NCI-H1436 treated with DMSO at 0.1 percent for 48 hours (cell line): ENCODE data around the gene GARS1.
"Not testable (repeated sequence)": the region's sequence is repeated elsewhere in the genome, so short reads cannot be mapped to it uniquely, and the experiment has no call there.

ENCODE experiments used
- DNase-seq: peaks from one replicate; lab custom pipeline; 2025; lab: John Stamatoyannopoulos, UW

Gene GARS1

GRCh38 chr7:30575910-30576309, 18.8 kb upstream of the GARS1 start:
- no peak for DNase-seq

- DNase-seq, result no peak
Observed at GRCh38 chr7:30583181-30583580, 11.5 kb upstream of the GARS1 start.

DNA sequence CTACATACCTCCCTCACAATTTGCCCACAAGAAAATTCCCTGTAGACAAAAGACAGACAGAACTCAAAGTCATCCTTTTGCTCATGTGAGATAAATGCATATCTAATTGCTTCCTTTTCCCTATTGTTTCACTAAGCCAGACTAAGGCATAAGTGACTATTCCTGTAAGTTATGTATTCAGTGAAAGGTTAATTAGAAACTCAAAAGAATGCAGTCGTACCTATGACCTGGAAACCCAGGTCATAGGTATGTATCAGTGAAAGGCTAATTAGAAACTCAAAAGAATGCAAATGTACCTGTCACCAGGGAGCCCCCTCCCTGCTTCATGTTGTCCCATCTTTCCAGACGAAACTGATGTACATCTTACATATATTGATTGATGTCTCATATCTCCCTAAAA, 10.3 kb upstream of the GARS1 start:
- no peak for DNase-seq

- DNase-seq, result no peak
Observed at GRCh38 chr7:30584965-30585364, 9.7 kb upstream of the GARS1 start.

DNA sequence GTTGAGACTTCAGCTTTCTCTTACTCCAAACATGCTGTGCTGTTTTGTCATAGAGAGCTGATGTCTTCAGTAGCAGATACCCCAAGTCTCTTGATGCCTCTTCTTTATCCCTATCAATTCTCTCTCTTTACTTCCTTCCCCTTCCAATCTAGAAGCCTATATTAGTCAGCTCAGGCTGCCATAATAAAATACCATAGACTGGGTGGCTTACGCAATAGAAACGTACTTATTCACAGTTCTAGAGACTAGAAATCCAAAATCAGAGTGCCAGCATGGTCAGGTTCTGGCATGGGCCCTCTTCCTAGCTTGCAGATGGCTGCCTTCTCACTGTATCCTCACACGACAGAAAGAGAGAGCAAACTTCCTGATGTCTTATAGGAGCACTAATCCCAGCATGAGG, 9.0 kb upstream of the GARS1 start:
- DNase-seq, result no peak

GRCh38 chr7:30587547-30587946, 7.1 kb upstream of the GARS1 start:
- not testable (repeated sequence) for DNase-seq

DNA sequence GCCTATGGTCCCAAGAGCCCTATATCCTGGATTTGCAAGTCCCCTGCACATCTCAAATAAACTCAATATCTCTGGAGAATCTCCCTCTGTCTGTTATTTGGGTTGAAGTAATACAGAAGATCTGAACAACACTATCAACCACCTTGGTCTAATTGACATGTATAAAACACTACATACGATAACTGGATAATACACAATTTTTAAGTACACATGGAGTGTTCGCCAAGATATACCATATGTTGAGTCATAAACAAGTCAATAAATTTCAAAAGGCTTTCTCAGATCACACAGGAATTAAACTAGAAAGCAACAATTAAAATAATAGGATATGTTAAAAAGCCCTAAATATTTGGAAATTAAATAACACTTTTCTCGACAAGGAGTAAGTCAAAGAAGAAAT, 5.6 kb upstream of the GARS1 start:
- DNase-seq, result no peak

- no peak for DNase-seq
Observed at GRCh38 chr7:30594048-30594539, 584 bp upstream of the GARS1 start.

- no peak for DNase-seq
Observed at GRCh38 chr7:30595436-30596013, 847 bp downstream of the GARS1 start.

DNA sequence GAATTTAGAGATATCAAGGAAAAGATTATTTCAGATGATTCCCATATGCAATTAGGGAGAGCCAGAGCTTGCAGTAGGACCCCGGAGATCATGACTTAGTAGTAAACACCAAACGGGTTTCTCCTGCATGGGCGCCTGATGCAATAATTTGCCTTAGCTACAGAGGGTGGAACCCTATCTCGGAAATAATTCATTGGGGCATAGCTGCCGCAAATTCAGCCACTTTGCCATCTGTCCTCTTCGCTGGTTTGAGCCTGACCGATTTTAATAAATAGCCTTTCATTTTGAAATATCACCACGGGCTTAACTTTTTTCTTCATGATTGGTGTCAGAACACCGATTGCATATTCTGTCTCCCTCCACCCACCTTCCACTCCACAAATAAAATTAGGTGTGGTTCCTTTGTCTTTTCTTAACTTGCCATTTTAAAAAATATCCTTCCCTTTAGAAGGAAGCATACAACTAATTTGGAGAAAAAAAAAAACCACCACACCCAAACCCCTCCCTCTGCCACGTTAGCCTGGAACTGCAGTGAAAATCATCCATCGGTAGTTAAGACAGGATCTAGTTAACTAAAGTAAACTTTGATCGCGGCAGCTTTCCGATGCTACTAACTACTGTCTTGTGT, 1.4 kb downstream of the GARS1 start:
- DNase-seq, result no peak

- DNase-seq, result no peak
Observed at GRCh38 chr7:30596721-30597120, 2.0 kb downstream of the GARS1 start.

GRCh38 chr7:30598121-30598876, 3.6 kb downstream of the GARS1 start:
- no peak for DNase-seq

- no peak for DNase-seq
Observed at GRCh38 chr7:30604901-30605300, 10.2 kb downstream of the GARS1 start.

GRCh38 chr7:30605832-30606231, 11.2 kb downstream of the GARS1 start:
- DNase-seq, result no peak

GRCh38 chr7:30612658-30613265, 18.1 kb downstream of the GARS1 start:
- no peak for DNase-seq

DNA sequence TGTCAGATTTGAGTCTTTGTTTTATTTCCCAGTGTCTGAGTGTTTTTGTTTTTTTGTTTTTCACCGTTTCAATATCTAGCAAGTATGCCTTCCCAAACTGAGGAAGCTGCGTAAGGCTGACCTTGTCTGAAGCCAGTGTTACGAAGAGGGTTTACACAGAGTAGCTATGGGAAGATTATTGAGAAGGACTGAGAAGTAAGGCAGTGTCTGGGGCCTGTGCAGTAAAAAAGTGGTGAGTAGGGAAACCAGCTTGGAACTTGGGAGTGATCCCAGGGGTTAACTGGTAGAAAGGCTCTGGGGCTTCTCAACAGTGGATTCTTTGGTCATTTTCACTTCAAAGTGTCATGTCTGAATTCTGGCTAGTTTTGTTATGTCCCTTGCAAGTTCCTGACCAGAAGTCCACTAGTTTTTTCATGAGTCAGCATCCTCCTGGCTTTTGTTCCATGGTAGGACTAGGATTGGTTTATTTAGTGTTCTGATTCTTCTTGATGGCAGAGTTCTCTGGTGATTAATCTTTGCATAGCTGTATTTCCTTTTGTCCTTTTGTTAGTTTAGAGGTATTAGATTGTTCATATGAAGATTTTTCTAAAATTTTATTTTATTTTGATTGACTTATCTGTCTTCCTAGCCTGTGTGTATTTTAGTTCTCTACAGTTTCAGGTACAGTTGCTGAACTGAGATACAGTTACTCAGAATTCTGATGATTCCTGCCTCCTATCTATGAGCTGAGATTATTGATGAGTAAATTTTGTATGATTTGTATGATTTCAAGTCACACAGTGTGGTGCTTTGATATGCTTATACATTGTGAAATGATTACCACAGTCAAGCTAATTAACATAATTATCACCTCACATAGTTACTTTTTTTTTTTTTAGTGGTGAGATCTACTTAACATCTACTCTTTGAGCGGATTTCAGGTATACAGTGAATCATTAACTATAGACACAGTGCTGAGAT, 19.0 kb downstream of the GARS1 start:
- DNase-seq, result no peak

- no peak for DNase-seq
Observed at GRCh38 chr7:30616318-30616717, 21.6 kb downstream of the GARS1 start.

DNA sequence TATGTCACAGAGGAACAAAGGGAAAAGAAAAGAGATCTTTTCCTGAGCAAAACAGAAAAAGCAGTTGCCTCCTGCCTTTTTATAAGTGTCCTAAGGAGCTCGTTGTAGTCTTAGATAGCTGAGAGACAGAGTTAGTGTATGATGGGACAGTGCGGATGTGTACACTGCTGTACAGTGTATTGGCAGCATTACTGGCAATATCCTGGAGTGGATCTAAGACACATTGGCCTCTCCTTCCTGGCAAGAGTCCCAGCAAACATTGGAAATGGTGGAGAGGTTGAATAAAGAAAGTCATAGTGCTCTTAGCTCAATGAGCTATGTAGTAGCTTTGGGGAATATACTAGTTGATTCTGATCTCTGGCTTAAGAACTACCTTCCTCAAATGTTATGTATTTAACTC, 22.7 kb downstream of the GARS1 start:
- DNase-seq, result no peak

GRCh38 chr7:30618080-30618676, 23.5 kb downstream of the GARS1 start:
- DNase-seq, result no peak

GRCh38 chr7:30618961-30619360, 24.3 kb downstream of the GARS1 start:
- DNase-seq, result no peak

DNA sequence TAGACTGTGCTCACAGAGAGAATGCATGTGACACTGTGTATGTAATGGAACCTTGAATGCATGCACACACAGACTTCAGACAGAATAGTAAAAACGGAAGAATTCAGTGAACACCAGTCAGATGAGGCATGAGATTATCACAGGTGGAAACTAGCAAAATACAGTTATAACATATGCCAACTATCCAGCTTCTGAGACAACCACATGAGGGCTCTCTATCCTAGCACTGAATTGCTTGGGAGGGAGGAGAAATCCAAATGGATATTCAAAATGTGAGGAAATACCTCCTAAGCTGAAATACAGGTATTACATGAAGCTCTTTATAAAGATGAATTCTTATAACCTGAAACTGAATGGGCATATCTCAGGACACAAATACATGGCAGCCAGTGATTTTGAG, 30.6 kb downstream of the GARS1 start:
- no peak for DNase-seq
